NCI-H774 (cell line): ENCODE results near the gene KDM6A.
"Not testable (repeated sequence)": the region's sequence is repeated elsewhere in the genome, so short reads cannot be mapped to it uniquely, and the experiment has no call there.

ENCODE experiments used
- DNase-seq: peaks from one replicate; lab custom pipeline; 2025; lab: John Stamatoyannopoulos, UW

The KDM6A gene

DNA sequence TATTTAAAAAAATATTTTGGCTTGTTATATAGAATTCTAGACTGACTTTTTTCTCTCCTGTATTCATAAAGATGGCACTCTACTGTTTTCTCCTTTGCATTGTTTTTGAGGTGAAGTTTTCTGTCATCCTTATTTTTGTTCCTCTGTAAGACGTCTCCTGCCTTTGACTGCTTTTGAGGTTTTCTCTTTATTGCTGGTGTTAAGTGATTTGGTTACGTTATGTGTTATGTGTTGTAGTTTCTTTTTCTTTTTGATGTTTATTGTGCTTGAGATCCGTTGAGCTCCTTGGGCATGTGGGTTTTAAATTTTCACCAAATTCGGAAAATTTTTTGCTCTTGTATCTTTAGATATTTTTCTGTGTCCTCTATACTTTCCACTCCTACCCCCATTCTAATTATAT lies 50.0 kb downstream of the KDM6A start:
- DNase-seq: no peak

DNA sequence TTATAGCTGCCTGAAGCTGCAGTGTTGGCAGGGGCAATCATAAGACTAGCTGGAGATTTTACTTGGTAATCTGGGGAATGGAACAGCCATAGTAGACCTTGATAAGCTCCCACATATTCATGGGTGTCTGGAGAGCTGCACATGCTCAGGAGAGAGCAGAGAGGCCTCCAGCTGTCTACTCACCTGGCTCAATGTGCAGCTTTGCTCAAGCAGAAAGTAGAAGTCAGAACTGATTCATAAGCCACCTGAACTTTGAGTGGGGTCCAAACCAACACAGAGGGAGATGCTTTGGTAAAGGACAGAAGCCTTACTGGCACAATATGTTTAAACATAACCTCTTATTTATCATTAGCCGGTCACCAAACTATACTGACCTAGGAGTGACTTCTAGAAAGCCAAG lies 54.4 kb downstream of the KDM6A start:
- no peak for DNase-seq

DNA sequence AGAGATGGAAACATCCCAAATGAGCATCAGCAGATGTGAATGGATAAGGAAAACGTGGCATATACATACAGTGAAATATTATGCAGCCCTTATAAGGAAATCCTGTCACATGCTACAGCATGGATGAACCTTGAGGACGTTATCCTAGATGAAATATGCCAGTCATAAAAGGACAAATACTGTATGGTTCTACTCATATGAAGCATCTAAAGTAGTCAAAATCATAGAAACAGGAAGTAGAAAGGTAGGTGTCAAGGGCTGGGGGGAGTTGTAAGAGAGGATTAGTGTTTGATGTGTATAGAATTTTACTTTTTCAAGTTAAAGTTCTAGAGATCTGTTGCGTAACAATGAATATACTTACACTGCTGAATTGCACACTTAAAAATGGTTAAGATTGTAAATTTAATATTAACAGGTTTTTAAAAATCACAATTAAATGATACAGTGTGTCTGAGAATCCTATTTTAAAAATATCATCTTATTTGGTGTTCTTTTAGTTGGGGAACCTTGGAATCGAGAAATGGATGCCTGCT lies 58.5 kb downstream of the KDM6A start:
- DNase-seq: no peak

DNA sequence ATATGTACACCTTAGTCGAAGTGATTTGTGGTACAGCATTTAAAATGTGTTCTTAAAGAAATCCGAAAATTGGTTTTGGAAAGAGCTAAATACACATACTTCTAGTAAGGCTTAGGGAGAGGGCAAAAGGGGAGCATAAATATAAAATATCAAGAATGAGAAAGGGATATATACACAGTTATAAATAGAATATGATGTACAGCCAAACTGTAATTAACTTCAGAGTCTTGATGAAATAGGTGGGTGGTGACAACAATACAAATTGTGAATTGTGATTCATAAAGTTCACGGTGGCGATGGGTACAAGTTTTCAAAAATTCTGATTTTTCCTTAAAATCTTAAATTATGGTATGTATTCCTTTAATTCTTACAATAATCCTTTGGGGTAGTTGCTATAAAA lies 62.2 kb downstream of the KDM6A start:
- no peak for DNase-seq

DNA sequence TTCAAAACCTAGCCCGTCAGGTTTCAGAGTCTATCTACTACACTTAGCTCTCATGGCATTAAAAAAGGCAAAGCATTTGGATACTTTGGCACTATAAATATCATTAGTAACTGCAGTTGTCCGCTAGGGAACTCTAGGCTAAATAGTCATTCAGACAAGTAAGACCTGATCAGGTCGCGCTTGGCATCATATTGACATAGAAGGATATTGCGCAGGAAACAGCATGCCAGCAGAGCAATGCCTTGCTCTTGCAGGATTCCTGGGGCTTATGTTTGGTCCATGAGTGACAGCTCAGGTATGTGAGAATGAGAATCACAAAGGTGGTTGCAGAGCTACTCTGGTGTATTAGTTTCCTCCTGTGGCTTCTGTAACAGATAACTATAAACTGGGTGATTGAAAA lies 62.7 kb downstream of the KDM6A start:
- DNase-seq: no peak

DNA sequence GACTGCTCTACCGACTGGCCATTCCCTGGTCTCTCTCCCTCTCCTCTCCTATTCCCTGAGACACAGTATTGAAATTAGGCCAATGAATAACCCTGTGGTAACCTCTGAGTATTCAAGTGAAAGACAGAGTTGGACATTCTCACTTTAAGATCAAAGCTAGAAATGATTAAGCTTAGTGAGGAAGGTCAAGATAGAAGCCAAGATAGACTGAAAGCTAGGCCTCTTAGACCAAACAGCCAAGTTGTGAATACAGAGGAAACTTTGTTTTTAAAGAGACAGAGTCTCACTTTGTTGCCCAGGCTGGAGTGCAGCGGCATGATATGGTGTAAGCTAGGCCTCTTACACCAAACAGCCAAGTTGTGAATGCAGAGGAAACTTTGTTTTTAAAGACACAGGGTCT lies 64.6 kb downstream of the KDM6A start:
- no peak for DNase-seq

DNA sequence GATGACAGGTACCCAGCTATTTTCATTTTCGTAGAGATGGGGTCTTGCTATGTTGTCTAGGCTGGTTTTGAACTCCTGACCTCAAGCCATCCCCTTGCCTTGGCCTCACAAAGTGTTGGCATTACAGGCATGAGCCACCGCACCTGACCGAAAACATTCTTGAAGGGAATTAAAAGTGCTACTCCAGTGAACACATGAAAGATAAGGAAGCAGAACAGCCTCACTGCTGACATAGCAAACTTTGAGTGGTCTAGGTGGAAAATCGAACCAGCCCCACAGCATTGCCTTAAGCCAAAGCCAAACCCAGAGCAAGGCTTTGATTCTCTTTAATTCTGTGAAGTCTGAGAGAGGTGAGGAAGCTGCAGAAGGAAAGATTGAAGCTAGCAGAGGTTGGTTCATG lies 65.1 kb downstream of the KDM6A start:
- DNase-seq: no peak

DNA sequence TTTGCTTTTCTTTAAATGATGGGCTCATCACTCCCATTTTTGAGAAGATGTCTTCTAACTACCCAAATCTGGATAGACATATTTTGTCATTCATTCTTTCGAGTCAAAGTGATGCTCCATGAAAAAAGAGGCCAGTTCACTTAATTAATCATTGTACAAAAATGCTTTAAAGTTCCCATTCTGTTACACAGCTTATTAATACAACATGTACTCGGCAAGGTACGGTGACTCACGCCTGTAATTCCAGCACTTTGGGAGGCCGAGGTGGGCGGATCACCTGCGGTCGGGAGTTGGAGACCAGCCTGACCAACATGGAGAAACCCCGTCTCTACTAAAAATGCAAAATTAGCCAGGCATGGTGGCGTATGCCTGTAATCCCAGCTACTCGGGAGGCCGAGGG lies 67.6 kb downstream of the KDM6A start:
- not testable (repeated sequence) for DNase-seq

DNA sequence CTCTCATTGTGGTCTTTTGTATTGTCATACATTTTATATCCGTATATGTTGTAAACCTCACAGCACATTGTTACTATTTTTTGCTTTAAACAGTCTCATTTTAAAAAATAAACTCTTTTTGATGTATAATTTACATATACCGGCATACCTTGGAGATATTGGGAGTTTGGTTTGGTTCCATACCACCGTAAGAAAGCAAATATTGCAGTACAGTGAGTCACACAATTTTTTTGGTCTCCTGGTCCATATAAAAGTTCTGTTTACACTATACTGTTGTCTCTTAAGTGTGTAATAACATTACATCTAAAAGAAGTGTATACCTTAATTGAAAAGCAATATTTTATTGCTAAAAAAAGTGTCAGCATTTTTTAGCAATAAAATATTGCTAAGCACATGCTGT lies 70.0 kb downstream of the KDM6A start:
- DNase-seq: no peak

DNA sequence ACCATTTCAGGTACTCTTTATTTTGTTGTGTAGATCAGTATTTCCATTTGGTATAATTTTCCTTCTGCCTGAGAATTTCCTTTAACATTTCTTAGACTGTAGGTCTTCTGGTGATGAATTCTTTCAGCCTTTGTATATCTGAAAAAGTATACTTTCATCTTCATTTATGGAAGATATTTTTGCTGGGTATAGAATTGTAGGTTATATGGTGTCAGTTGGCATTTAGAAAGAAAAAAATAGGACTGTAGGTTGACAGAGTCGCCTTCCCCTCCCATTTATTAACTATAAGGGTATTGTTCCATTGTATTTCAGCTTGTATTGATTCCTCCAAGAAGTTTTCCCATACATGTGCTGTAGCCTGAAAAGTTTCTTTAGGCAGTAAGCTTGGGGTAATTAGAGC lies 71.9 kb downstream of the KDM6A start:
- DNase-seq: no peak

DNA sequence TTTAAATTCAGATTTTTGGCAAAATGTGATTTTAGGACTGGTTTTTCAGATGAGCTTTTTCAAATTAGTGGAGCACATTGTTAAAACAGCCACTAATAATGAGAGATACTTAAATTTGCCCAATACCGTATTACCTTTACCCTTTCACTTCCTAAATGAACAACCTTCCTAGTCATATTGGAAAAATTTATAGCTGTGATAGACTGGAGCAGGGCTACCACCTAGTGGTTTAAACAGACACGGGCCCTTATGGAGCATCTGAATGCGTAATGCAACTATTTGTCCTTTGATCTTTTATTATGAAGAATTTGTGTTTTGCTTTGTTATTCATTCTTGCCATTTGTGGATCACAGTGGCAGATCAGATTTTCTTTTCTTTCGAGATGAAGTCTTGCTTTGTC lies 72.7 kb downstream of the KDM6A start:
- no peak for DNase-seq

DNA sequence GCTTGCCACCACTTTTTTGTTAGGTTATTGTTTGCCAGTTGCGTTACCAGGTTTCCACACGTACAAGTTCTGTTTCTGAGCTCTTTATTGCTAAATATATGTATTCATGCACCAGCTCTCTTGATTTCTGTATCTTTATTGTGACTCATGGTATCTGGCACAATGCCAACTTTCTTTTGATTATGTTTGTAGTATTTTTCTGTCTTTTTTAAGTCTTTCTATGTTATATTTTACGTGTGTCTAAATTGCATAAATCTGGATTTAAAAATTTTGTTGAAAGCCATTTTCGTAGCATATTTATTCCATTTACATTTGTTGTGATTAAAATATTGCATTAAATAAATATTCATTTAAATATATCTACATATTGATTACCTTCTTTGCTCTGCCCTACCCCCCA lies 73.8 kb downstream of the KDM6A start:
- no peak for DNase-seq

DNA sequence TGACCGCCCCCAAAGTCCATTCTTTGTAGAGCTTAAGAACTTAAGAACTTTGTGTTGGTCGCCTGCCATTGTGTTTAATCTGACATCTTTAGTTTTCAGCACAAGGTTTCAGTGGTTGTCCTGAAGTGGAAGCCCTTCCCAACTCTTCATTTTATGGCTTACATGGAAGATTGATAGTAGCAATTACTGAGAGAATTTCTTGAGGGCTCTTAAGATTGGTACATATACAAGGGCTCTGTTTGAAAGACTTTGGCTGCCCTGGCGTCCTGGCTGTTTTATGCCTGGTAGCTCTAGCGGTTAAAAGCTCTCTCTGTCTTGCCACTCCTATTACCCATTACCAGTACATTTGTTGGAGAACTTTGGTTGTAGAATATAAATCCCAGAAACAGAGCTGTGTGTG lies 75.0 kb downstream of the KDM6A start:
- DNase-seq: no peak

DNA sequence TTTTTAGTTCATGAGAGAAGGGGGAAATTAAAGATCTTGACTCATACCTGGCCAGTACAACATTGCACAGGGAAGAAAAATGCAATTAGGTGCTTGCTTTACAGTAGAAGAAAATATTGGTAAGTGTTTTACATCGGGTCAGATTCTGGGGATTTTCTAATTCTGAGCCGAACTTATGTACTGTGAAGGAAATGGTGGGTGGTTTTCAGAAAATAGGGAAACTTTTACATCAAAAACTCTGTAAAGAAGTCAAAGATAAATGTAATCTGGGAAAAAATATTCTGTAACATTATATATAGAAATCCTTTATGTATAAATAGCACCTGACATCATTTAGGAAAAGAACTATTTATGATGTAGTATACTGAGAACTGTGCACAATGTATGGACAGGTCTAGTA lies 75.4 kb downstream of the KDM6A start:
- no peak for DNase-seq

DNA sequence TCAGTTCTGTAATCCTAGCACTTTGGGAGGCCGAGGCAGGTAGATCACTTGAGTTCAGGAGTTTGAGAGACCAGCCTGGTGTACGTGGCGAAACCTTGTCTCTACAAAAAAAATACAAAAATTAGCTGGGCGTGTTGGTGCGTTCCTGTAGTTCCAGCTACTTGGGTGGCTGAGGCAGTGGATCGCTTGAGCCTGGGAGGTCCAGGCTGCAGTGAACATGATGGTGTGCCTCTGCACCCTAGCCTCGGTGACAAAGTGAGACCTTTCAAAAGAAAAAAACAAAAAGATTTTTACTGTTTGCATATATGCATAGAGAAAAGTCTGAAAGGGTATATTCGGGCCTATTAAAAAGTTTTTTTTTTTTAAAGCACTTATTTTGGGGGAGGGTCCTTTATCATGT lies 76.1 kb downstream of the KDM6A start:
- no peak for DNase-seq

DNA sequence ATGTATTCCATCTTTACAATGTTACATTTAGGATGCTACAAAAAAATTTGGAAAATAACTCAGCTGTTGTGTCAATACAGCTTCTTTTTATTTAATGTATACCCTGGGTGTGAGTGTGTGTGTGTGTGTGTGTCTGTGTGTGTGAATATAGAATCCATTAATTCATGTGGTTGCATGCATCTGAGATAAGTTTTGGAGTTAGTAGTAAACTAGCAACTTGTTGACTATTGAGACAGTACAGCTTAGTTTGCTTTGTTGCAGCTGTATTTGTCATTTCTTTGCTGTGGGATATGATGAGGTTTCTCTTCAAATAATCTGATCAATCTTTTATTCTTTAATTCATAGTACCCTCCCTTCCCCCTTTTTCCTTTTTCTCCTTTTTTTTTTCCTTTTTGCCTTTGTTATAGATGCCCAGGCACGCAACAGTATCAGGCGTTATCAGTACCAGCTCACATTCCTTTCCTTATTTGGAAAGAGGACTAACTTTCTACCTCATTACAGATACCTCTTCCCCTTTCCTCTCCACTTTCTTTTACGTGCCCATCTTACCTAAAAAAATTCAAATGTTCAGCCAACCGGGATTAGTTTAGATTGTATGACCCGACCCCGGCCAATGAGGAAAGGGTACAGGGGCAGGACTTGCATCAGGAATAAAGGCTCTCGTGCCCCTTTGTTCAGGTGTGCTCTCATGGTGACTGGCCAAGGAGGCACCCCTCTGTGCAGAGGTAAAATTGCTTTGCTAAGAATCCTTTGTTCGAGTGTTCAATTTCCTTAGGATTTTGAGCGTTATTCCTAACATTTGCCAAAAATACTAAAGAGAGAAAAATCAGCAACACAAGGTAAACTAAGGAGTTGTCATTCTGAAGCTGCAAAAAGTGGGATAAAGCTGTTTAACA lies 77.7 kb downstream of the KDM6A start:
- DNase-seq: not testable (repeated sequence)

DNA sequence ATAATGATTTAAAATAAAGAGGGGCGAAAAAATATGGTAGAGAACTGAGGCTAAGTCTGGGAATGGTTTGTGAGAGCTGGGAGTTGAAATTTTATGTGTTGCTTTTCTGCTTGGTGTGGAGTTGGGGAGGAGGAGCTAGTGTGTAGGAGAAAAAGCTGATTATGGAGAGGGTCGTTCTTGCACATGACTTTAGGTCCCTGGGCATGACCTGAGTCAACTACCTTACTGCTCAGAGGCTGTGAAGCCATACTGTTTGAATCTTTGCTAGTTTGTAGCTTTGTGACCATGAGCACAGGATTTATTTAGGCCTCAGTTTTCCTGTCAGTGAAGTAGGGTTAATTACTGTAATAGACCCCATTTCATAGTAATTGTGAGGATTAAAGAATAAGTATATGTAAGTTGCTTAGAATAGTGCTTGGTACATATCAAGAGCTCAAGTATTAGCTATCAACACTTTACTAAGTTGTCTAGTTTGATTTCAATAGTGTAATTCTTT lies 78.6 kb downstream of the KDM6A start:
- DNase-seq: no peak

DNA sequence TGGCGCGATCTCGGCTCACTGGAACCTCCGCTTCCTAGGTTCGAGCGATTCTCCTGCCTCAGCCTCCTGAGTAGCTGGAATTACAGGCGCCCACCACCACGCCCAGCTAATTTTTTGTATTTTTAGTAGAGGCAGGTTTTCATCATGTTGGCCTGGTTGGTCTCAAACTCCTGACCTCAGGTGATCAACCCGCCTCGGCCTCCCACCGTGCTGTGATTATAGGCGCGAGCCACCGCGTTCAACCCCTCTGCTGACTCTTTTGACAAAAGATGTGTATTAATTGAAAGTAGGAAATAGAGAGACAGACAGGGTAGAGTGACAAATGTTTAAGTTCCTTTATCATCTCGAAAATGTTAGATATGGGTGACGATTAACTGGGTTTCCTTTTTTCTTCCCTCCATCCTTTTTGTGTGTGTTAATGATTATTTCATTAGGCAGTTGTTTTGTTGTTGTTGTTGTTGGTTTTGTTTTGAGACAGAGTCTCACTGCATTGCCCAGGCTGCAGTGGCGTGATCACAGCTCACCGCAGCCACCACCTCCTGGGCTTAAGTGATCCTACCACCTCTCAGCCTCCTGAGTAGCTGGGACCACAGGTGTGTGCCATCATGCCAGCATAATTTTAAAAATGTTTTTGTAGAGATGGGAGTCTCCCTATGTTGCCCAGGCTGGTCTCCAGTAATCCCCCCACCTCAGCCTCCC lies 79.5 kb downstream of the KDM6A start:
- DNase-seq: no peak

DNA sequence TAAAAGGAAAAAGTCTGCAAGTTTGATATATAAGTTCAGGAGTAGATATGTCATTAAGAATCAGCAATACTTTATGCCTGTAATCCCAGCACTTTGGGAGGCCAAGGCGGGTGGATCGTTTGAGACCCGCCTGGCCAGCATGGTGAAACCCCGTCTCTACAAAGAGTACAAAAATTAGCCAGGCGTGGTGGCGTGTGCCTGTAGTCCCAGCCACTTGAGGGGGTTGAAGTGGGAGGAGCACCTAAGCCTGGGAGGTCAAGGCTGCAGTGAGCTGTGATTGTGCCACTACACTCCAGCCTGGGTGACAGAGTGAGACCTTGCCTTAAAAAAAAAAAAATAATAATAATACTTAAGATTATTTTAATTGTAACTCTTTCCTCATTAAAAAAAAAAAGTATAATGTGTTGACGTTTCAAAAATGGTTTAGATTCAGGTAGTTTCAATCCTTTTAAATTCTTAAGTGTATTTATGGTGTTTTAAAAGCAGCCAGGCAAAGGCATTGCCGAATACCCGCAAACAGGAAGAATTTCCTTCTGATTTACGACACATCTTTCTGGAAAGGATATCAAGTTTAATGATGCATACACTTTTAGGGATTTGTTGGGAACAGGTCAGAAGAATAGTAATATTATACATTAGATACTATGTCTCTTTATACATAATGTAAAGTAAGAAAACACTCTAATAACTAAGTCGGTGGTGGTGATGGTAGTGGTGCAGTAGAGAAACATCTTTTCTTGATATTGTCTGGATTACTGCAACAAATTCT lies 80.9 kb downstream of the KDM6A start:
- DNase-seq: no peak

DNA sequence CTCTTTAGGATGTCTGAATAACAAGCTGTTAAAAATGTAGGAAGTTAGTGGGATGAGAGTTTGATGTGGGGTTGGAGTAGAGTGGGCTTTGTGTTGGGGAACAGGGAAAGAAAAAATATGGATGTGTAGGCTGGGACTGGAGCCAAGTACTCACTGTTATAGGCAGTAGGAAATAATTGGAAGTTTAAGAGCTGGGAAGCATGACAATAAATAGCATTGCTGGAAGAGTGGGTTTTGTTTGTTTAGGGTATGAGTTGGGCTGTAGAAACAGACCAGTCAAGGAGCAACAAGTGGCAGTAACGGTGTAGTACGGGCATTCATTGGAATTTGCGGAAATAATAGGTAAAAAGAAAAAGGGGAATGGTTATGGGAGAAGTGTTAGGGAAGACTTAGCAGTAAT lies 81.6 kb downstream of the KDM6A start:
- no peak for DNase-seq

DNA sequence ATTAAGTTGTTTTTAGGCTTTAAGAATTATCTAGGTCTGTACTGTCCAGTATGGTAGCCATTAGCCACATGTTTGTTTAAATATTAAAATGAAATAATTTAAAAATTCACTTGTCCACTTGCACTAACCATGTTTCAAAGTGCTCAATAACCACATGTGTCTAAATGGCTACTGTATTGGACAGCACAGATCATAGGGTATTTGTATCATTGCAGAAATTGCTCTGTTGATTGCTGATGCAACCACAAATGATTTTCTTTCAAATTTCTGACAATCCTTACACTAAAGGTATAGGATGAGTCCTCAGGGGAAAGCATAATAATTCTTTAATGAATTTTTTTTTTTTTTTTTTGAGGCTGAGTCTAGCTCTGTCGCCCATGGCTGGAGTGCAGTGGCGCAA lies 84.9 kb downstream of the KDM6A start:
- DNase-seq: no peak

DNA sequence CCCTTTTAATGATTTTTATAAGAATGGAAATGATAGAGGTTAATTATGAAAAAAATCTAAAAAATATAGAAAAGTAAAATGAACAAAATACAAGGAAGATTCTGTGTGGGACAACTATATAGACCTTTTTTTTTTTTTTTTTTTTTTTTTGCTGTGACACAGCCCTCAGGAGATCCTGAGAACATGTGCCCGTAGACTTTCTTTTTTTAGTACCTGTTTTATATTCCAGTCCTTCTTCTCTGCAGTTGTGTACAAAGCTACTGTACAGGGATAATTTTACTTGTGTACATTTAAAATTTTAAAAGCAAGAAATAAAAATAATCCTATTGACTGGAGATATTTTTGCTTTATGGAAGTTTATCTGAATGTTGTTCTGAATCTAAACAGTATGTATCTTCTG lies 85.5 kb downstream of the KDM6A start:
- DNase-seq: no peak
